GM12875 (cell line): ENCODE results near the gene TRAF5.

Experiments
- H3K4me3 ChIP-seq: one replicate; pipeline ENCODE4 v1.5.1; 2011; ENCODE audit warnings: low read depth, low read length, control low read depth
- CTCF ChIP-seq: IDR thresholded peaks from 2 replicates; pipeline ENCODE4 v1.5.1; 2011; ENCODE audit warnings: low read depth, mild to moderate bottlenecking, control low read depth, inconsistent platforms, low read length, moderate library complexity, borderline replicate concordance; ENCODE audit not compliant: insufficient read depth

Gene TRAF5

GRCh38 chr1:211377539-211378450 lies 51.2 kb downstream of the TRAF5 start:
- no peak for TF ChIP-seq CTCF

GRCh38 chr1:211378844-211379243 lies 52.2 kb downstream of the TRAF5 start:
- no peak for TF ChIP-seq CTCF
- H3K4me3 ChIP-seq: no peak overlapping the region

More at GRCh38 chr1:211377539-211378450, 51.2 kb downstream of the TRAF5 start:
- no peak overlapping the region for H3K4me3 ChIP-seq

GRCh38 chr1:211379446-211379845 lies 52.8 kb downstream of the TRAF5 start:
- TF ChIP-seq CTCF: no peak
- no peak overlapping the region for H3K4me3 ChIP-seq

GRCh38 chr1:211381481-211382181 lies 55.0 kb downstream of the TRAF5 start:
- no peak overlapping the region for H3K4me3 ChIP-seq

GRCh38 chr1:211382182-211382713 lies 55.6 kb downstream of the TRAF5 start:
- no peak for TF ChIP-seq CTCF
- H3K4me3 ChIP-seq: peak overlapping the region; percentile 67

More at GRCh38 chr1:211381481-211382181, 55.0 kb downstream of the TRAF5 start:
- no peak for TF ChIP-seq CTCF

- TF ChIP-seq CTCF: no peak
- H3K4me3 ChIP-seq: peak overlapping the region; percentile 67
These were observed 56.3 kb downstream of the TRAF5 start for GRCh38 chr1:211382714-211383480.
